ENCODE data around the gene TEDC1.

The TEDC1 gene

DNA sequence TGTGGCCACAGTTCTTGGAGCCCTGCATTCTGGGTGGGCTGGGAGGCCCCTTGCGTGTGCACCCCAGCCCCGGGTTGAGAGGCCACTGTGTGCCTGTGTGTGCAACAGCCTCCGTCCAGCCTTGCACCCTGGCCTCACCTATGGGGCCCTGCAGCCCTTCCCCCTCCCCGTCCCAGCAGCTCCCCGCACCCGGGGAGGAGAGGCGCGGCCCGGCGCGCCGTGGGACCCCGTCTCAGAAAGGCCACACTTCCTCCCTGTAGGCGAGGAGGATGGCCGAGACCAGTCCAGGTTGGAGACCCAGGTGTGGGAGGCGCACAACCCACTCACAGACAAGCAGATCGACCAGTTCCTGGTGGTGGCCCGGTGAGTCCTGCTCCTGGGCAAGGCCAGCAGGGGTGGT is 33.0 kb upstream of the TEDC1 start:
- no peak for DNase-seq (ENCODE audit: low read depth in 1 of 2, low spot score in 1 of 2)

DNA sequence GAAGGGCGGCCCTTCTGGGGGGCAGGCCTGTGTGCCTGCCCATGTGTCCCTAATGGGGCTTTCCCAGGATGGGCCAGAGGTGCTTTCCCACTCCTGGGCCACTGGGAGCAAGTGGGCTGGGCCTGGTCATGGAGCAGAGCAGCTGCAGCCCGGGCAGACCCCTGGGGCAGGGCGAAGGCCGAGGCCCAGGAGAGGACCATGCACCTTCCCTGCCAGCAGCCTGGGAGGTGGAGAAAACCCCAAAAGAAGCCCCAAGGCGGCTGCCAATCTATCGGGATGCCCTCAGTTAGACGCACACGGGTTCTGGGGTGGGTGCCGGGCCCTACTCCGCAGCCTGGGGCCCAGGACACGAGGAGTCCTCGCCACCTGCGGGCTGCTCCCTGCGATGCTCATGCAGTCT is 32.5 kb upstream of the TEDC1 start:
- no peak for DNase-seq (ENCODE audit: low read depth in 1 of 2, low spot score in 1 of 2)

DNA sequence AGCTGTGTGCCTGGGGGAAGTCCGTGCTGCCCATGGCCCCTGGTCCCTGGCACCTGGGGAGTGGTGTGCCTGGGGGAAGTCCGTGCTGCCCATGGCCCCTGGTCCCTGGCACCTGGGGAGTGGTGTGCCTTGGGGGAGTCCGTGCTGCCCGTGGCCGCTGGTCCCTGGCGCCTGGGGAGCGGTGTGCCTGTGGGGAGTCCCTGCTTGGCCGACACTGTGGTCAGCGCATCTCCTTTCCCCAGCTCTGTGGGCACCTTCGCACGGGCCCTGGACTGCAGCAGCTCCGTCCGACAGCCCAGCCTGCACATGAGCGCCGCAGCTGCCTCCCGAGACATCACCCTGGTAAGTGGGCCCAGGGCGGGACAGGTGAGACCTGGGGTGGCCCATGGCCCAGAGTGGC is 30.9 kb upstream of the TEDC1 start:
- DNase-seq (ENCODE audit: low read depth in 1 of 2, low spot score in 1 of 2) = no peak

DNA sequence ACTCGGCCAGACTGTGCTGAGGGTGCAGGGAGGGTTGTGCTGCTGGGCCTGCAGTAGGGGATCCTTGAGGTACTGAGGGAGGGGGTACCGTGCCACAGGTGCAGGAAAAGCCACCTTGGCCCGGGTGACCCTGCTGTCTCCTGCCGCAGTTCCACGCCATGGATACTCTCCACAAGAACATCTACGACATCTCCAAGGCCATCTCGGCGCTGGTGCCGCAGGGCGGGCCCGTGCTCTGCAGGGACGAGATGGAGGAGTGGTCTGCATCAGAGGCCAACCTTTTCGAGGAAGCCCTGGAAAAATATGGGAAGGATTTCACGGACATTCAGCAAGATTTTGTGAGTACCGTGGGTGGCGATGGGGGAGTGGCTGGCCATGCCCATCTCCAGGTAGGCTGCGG is 30.4 kb upstream of the TEDC1 start:
- no peak for DNase-seq (ENCODE audit: low read depth in 1 of 2, low spot score in 1 of 2)

DNA sequence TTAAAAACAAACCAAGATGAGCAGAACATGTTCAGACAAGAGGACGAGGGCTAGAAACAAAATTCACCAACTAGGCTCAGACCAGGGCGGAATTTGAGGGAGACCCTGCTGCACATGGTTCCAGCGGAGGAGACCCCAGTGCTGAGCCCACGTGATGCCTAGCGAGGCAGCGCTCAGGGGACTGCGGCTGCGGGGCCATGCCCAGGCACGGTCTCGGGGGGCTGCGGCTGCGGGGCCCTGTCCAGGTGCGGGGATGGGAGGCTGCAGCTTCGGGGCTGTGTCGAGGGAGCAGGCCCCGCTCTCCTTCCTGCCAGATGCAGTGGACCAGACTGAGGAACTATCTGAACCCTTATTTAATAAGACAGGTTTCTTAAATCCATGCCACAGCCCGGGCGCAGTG is 29.1 kb upstream of the TEDC1 start:
- no peak for DNase-seq (ENCODE audit: low read depth in 1 of 2, low spot score in 1 of 2)

DNA sequence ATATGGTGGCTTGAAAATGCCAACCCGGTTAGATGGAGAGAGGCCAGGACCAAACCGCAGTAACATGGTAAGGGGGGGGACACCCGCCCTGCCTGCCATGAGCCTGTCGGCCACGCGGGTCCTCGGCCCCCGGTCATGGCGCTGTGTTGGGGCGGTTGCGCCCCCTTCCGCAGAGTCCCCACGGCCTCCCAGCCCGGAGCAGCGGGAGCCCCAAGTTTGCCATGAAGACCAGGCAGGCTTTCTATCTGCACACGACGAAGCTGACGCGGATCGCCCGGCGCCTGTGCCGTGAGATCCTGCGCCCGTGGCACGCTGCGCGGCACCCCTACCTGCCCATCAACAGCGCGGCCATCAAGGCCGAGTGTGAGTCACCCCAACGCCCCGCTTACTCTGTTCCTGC is 26.5 kb upstream of the TEDC1 start:
- DNase-seq (ENCODE audit: low read depth in 1 of 2, low spot score in 1 of 2) = no peak

DNA sequence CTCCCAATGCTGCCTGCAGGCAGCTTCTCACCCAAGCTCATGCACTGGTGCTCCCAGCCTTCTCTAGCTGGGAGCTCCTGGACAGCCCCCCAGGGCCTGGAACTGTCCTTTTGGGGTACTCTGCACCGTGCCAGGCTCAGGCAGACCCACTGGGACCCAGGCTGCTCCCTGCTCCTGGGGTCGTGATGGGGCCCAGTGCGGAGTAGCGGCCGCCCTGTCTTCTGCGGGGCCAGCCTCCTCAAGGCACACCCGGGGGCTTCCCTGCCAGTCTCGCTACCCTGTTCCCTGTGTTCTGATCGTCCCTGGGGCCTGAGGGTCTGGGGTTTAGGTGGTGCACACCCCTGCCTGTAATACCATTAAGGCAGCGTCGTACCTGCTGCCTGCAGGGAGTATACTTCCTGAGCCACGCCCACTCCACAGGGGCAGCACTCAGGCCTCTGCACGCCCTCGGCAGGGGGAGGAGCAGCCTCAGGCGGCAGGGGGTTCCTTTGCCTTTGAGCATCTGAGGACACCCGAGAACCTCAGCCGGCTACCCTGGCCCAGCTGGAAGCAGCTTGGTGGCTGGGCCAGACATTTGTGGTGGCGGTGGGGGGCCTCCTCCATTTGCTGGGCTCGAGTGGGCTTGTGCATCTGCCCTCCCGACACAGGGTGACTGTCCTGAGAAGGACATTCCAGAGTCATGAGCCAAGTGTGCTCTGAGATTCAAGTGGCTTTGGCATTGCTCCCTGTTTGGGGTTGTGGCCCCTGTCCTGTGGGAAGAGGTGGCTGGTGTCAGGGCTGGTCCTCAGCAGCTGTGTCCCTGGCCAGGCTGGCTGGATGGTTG is 25.6 kb upstream of the TEDC1 start:
- no peak for DNase-seq (ENCODE audit: low read depth in 1 of 2, low spot score in 1 of 2)

DNA sequence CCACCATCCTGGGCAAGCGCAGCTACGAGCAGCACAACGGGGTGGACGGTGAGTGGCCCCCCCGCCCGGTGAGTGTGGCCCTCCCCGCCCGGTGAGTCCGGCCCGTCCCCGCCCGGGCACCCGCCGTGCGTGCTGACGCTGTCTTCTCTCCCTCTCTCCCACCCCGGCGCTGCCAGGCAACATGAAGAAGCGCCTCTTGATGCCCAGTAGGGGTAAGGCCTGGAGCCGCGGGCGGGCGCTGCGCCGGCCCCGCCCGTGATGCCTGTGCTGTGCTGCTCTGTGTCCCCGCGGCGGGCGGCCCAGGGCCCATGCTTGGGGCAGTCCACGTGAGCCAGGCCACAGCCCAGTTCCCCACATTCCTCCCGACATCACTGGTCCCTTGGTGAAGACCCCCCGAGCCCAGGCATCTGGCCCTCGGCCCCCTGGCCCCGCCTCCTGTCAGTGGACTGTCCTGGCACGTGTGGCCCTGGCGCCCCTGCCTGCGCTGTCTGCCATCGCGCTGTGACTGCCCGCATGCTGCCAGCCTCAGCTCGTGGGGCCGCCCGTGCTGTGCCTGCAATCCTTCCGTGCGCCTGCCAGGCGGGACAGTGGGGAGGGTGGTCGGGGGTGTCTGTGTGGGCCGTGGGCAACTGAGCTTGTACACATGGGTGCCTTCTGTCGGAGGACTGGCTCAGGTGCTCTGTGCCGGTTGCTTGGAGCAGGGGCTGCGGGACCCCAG is 24.4 kb upstream of the TEDC1 start:
- no peak for DNase-seq (ENCODE audit: low read depth in 1 of 2, low spot score in 1 of 2)

DNA sequence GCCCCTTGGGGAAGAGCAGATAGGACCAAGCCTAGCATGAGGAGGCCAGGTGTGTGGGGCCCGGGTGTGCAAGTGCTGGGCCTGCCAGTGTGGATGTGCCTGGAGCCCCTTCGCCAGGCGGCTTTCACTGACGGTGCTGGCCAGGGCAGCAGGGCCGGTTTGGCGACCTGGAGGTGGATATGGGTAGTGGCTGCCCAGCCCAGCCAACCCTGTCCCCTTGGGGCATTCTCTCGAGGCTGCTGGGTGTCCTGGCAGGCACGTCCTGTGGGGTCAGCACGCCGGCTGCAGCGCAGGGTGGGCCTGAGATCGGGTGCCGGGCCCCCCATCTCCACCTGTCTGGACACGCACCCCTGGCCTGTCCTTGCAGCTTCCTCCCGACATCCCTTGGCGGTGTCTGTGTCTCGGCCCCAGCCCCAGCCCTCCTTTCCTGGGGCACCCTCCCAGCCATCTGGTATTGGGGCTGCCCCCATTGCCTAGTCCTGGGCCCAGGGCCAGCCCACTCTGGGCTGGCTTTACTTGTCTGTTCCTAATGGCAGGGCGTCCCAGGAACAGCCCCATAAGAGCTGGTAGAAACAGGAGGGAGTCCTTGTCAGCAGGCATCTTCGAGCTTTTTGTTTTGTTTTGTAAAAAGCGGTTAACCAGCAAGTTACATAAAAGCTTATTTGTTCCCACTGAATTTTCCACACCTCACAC is 23.7 kb upstream of the TEDC1 start:
- no peak for DNase-seq (ENCODE audit: low read depth in 1 of 2, low spot score in 1 of 2)

DNA sequence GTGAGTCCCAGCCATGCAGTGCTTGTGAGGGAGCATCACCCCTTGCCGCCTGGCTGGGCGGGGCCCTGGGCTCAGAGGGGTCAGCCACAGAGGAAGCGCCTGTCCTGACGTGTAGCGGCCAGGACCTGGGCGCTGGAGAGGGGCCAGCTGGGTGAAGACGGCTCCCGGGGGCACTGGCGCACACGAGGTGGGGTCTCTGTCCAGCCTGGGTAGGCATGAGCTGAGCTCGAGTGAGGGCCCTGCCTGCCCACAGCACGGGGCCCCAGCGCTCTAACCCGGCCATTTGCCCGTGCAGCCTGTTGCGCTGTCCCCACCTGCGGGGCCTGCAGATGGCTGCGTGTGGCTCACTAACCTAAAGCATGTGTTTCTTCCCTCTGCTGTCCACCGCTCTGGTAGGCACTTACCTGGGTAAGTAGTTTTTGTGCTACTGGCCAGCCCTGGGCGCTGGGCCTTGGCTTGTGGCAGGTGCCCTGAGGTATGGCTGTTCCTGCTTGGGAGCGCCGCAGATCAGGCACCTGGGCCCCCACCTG is 23.0 kb upstream of the TEDC1 start:
- DNase-seq (ENCODE audit: low read depth in 1 of 2, low spot score in 1 of 2) = no peak

DNA sequence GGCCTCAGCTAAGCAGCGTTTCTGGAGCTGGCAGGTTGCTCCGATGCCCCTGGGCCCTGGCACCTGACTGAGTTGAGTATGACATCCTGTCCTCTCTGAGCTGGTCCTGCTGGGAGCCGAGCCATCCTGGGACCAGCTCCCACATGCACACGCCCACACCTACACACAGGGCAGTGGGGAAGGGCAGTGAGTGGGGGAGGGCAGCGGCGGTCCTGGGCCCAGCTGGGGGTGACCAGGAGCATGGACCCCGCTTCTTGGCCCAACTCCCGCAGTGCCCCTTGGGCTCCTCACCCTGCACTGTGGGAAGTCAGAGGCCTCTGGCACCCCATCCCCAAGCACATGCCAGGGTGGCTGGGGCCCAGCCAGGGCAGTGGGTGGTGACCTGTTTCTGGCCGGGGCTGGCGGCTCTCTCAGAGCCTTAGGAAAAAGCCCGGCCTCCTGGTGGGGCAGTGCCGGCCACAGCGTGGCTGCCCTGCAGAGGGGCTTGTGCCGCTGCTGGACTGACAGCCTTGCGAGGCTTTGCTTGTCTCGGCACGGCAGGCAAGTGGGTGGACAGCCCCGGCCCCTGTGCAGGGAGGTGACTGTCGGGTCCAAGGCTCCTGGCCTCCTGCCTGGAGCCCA is 22.3 kb upstream of the TEDC1 start:
- no peak for DNase-seq (ENCODE audit: low read depth in 1 of 2, low spot score in 1 of 2)

DNA sequence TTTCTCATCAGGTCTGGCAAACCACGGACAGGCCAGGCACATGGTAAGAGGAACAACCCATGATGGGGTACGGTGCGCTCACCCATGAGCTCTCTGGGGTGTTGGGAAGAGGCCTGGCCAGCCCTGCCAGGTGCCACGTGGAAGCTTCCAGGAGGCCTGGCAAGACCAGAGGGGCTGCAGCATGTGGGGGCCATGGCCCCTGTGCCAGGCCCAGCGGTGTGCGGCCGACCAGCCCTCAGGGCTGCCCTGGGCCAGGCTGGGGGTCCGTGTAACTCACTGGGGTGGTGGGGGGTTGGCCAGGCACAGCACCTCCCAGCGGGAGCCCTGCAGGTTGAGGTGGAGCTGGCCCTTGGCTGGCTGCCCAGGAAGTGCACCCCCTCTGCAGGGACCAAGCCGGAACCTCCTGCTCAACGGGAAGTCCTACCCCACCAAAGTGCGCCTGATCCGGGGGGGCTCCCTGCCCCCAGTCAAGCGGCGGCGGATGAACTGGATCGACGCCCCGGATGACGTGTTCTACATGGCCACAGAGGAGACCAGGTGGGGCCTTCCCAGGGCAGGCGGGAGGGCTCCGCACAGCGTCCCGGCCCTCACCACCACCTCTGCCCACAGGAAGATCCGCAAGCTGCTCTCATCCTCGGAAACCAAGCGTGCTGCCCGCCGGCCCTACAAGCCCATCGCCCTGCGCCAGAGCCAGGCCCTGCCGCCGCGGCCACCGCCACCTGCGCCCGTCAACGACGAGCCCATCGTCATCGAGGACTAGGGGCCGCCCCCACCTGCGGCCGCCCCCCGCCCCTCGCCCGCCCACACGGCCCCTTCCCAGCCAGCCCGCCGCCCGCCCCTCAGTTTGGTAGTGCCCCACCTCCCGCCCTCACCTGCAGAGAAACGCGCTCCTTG is 21.3 kb upstream of the TEDC1 start:
- DNase-seq (ENCODE audit: low read depth in 1 of 2, low spot score in 1 of 2) = no peak

DNA sequence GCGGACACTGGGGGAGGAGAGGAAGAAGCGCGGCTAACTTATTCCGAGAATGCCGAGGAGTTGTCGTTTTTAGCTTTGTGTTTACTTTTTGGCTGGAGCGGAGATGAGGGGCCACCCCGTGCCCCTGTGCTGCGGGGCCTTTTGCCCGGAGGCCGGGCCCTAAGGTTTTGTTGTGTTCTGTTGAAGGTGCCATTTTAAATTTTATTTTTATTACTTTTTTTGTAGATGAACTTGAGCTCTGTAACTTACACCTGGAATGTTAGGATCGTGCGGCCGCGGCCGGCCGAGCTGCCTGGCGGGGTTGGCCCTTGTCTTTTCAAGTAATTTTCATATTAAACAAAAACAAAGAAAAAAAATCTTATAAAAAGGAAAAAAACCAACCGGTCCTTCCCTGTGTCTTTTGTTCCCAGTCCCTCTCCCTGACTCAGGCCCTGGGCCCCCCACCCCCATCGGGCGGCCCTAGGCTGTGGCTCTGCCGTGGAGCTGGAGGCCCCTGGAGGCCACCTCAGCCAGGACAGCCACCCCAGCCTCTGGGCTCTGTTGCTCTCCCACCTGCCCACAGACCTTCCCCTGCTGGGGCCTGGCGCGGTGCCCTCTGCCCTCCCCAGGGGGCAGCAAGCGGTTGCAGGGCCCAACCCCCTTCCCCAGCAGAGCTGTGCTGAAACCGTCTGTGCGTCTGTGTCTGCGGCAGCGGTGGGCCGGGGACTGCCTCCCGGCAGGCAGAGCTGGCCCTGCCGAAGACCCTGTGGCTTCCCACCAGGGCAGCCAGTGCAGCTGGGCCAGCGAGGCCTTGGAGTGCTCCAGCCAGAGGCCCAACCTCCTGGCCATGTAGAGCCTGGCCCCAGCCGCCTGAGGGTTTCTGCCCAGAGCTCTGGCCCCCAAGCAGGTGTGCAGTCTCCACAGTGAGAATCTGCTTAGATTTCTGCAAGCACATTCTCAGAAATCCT is 20.4 kb upstream of the TEDC1 start:
- no peak for DNase-seq (ENCODE audit: low read depth in 1 of 2, low spot score in 1 of 2)

DNA sequence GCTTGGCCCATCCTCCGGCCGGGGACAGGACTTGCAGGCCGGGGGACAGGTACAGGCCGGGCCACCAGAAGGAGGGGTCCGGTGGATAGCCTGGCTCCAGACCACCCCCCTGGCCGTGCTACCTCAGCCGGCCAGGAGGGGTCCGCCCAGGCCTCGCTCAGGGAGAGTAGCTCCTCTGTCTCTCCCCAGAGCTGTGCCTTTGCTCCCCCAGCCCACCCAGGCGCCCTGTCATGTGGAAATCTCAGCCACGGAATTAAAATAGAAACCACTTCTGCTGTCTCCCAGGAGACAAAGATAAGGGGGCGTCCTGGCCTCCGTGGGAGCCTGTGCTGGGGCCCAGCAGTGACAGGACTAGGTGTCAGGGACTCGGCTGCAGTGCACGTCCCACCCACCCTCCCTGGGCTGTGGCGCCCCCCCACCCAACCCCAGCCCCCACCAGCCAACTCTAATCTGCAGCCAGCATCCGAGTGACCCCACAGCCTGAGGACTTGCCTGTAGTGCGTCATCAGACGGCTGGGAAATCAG is 19.7 kb upstream of the TEDC1 start:
- DNase-seq (ENCODE audit: low read depth in 1 of 2, low spot score in 1 of 2) = no peak

DNA sequence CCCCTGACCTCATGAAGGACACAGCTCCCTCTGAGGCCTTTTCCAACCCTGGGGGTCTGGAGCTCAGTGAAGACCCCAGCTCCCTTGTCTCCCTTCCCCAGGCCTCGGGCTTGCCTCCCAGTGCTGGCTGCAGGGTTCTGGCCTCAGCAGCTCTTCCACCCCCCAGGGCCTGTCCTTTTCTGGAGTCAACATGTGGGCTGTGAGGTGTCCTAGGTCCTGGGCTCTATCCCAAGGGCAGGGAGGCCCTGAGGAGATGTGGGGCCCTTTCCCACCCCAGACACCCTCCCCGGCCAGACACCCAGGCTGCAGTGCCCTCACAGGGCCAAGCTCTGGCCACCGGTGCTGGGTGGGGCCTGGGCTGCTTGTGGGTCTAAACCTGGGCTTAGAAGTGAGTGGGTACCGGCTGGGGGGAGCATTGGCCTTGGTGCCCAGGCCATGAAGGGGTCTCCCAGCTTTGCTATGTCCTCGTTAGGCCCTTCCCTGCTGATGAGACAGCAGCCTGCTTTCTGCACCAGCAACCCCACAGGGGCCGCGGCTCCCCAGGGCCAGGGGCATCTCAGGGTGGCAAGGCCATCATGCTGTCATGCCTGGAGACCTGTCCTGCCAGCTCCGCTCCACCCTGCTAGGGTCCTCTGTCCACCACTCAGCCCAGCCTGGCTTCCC is 19.1 kb upstream of the TEDC1 start:
- DNase-seq (ENCODE audit: low read depth in 1 of 2, low spot score in 1 of 2) = no peak

DNA sequence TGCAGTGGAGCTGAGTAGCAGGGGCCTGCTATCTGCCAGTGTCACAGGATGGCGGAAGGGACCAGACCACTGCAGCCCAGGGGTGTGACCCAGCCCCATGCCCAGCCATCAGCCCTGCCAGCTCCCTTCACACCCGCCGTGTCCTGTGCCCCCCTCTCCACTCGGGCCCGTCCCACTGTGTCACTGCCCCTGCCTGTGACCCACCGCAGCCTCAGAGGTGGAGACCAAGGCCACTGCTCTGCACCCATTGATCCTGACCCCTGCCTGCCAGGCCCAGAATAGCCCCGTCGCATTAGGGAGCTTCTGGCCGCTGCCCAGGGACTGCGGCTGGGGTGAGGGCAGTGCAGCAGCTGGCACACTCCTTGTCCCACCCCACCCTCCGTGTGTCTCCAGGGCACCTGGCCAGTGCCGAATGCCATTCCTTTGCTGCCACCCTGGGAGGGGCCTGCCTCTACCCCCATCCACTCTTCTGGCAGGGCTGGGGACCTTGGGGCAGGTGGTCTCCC is 18.5 kb upstream of the TEDC1 start:
- DNase-seq (ENCODE audit: low read depth in 1 of 2, low spot score in 1 of 2) = no peak

DNA sequence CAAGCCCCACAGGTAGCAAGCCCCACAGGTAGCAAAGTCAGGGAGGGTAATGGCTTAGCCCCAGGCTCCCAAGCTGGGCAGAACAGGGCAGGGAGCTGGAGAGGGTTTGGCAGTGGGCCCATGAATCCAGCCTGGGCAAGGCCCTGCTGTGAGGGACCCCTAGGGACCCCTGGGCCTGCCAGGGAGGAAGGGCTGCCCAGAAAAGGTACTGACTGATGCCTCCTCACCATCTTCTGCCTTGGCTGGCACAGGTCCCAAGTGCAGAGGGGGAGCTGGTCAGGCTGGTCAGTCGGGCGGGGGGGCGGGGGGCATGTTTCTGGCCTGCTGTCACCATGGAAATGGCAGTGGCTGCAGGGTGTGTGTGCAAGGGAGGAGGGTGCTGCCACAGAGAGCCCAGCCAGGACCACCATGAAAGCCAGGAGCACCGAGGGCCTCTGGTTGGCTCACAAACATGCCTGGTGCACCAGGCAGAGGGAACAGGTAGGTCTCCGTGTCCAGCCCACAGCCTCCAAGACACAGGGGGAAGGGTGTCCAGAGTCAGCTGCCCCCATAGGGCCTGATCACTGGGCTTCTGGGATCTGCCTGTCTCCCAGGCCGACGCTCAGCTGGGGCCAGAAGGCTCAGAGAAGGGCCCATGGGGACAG is 17.9 kb upstream of the TEDC1 start:
- DNase-seq (ENCODE audit: low read depth in 1 of 2, low spot score in 1 of 2) = no peak
